ENCODE data around the gene OR10H1.

- TF ChIP-seq CTCF (IDR thresholded peaks at IDR 0.05) (no peak), POLR2A (IDR thresholded peaks at IDR 0.05) (no peak), POLR2AphosphoS5 (IDR thresholded peaks at IDR 0.05) (no peak)
Observed at GRCh38 chr19:15863272-15863671, 47.8 kb upstream of the OR10H1 start.
